ENCODE results near the gene UGT1A10.

GRCh38 chr2:233708942-233709341 lies 72.7 kb downstream of the UGT1A10 start:
- TF ChIP-seq POLR2AphosphoS5 (IDR thresholded peaks at IDR 0.05; ENCODE audit: low read depth) (no peak), CTCF (IDR thresholded peaks at IDR 0.05; ENCODE audit: insufficient read depth, low read length) (no peak)
- TF ChIP-seq, protein P1, sequence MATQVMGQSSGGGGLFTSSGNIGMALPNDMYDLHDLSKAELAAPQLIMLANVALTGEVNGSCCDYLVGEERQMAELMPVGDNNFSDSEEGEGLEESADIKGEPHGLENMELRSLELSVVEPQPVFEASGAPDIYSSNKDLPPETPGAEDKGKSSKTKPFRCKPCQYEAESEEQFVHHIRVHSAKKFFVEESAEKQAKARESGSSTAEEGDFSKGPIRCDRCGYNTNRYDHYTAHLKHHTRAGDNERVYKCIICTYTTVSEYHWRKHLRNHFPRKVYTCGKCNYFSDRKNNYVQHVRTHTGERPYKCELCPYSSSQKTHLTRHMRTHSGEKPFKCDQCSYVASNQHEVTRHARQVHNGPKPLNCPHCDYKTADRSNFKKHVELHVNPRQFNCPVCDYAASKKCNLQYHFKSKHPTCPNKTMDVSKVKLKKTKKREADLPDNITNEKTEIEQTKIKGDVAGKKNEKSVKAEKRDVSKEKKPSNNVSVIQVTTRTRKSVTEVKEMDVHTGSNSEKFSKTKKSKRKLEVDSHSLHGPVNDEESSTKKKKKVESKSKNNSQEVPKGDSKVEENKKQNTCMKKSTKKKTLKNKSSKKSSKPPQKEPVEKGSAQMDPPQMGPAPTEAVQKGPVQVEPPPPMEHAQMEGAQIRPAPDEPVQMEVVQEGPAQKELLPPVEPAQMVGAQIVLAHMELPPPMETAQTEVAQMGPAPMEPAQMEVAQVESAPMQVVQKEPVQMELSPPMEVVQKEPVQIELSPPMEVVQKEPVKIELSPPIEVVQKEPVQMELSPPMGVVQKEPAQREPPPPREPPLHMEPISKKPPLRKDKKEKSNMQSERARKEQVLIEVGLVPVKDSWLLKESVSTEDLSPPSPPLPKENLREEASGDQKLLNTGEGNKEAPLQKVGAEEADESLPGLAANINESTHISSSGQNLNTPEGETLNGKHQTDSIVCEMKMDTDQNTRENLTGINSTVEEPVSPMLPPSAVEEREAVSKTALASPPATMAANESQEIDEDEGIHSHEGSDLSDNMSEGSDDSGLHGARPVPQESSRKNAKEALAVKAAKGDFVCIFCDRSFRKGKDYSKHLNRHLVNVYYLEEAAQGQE (IDR thresholded peaks at IDR 0.05; ENCODE audit: insufficient replicate concordance, low read depth) = no peak

Data from HL-60 (cell line).